ENCODE measurements around the gene P4HB. TPM values are rescaled to one million over a fixed set of nuclear protein-coding genes. Genes with fewer than 3 reads are reported as not detected.
"Not testable (repeated sequence)": the region's sequence is repeated elsewhere in the genome, so short reads cannot be mapped to it uniquely, and the experiment has no call there.

The P4HB gene
- total RNA-seq, 1 experiment from 2014 or later: 1,409 TPM

- DNase-seq (ENCODE audit: low read depth): no peak
These were observed 13.3 kb downstream of the P4HB start for GRCh38 chr17:81846743-81847689.

GRCh38 chr17:81845881-81846742, 14.2 kb downstream of the P4HB start:
- no peak for DNase-seq (ENCODE audit: low read depth)

- no peak for DNase-seq (ENCODE audit: low read depth)
These were observed 15.0 kb downstream of the P4HB start for GRCh38 chr17:81845361-81845760.

GRCh38 chr17:81844887-81845286, 15.4 kb downstream of the P4HB start:
- no peak for DNase-seq (ENCODE audit: low read depth)

GRCh38 chr17:81844327-81844851, 15.9 kb downstream of the P4HB start:
- no peak for DNase-seq (ENCODE audit: low read depth)

- DNase-seq (ENCODE audit: low read depth): no peak
These were observed 16.5 kb downstream of the P4HB start for GRCh38 chr17:81843713-81844326.

GRCh38 chr17:81842725-81843504, 17.4 kb downstream of the P4HB start:
- peak; percentile 17 for DNase-seq (ENCODE audit: low read depth)

- no peak for DNase-seq (ENCODE audit: low read depth)
These were observed 18.0 kb downstream of the P4HB start for GRCh38 chr17:81842378-81842724.

GRCh38 chr17:81841866-81842265, 18.5 kb downstream of the P4HB start:
- no peak for DNase-seq (ENCODE audit: low read depth)

- no peak for DNase-seq (ENCODE audit: low read depth)
These were observed 19.2 kb downstream of the P4HB start for GRCh38 chr17:81840826-81841778.

GRCh38 chr17:81840059-81840458, 20.3 kb downstream of the P4HB start:
- DNase-seq (ENCODE audit: low read depth): not testable (repeated sequence)

- no peak for DNase-seq (ENCODE audit: low read depth)
These were observed 21.0 kb downstream of the P4HB start for GRCh38 chr17:81839301-81839700.

- DNase-seq (ENCODE audit: low read depth): no peak
These were observed 21.5 kb downstream of the P4HB start for GRCh38 chr17:81838753-81839255.

GRCh38 chr17:81837641-81838040, 22.7 kb downstream of the P4HB start:
- DNase-seq (ENCODE audit: low read depth): peak; percentile 46

- no peak for DNase-seq (ENCODE audit: low read depth)
These were observed 25.5 kb downstream of the P4HB start, which contains the start of gene PPP1R27 for GRCh38 chr17:81834831-81835267. PPP1R27 (minus strand) TSS chr17:81835050; CDS start chr17:81834953, 97 bp downstream.

GRCh38 chr17:81833921-81834830, 26.2 kb downstream of the P4HB start:
- DNase-seq (ENCODE audit: low read depth): no peak

GRCh38 chr17:81833160-81833920, 27.0 kb downstream of the P4HB start, which contains the start of gene MCRIP1:
MCRIP1 (minus strand) TSS chr17:81833291; CDS start chr17:81824506, 8,785 bp downstream.
- DNase-seq (ENCODE audit: low read depth): peak; percentile 89
